Lung (tissue), 12 donors: ENCODE data around the gene UNC5C. TPM values are rescaled to one million over a fixed set of nuclear protein-coding genes. Genes with fewer than 3 reads are reported as not detected.

Experiments
- ATAC-seq: fragments of 200-7000 bp; cut with Tn5 transposase; one replicate; pipeline ENCODE4 v1.9.1; 2020; ENCODE audit warnings: moderate number of reproducible peaks; ENCODE audit not compliant: insufficient read depth, low FRiP score
- DNase-seq, 3 donors: peaks; one replicate each; pipeline ENCODE4 v3.0.0-alpha.2; 2013 to 2017
- H3K27ac ChIP-seq, 2 donors: one replicate each; pipeline ENCODE4 v1.5.1; 2013; ENCODE audit warnings: mild to moderate bottlenecking in 2 of 2, moderate library complexity in 2 of 2, control low read depth in 1 of 2, inconsistent platforms in 1 of 2, low read depth in 1 of 2, low read length in 1 of 2
- H3K27me3 ChIP-seq, 3 donors: one replicate each; pipeline ENCODE4 v1.5.1; 2013; ENCODE audit warnings: low read length in 2 of 3; ENCODE audit not compliant: control insufficient read depth in 3 of 3, insufficient read depth in 3 of 3
- H3K36me3 ChIP-seq, 4 donors: one replicate each; pipeline ENCODE4 v1.5.1; 2013; ENCODE audit warnings: low read length in 4 of 4, mild to moderate bottlenecking in 1 of 4, moderate library complexity in 1 of 4; ENCODE audit not compliant: control insufficient read depth in 4 of 4, insufficient read depth in 4 of 4
- H3K4me1 ChIP-seq, 5 donors: one replicate each; pipeline ENCODE4 v1.5.1; 2013; ENCODE audit warnings: low read length in 5 of 5, mild to moderate bottlenecking in 2 of 5, moderate library complexity in 1 of 5; ENCODE audit not compliant: control insufficient read depth in 5 of 5, insufficient read depth in 5 of 5
- H3K4me3 ChIP-seq: one replicate; pipeline ENCODE4 v1.5.1; 2013; ENCODE audit warnings: mild to moderate bottlenecking, control low read depth, moderate library complexity
- H3K9ac ChIP-seq, 2 donors: one replicate each; pipeline ENCODE4 v1.5.1; 2013; ENCODE audit warnings: low read length in 2 of 2, control low read depth in 1 of 2; ENCODE audit not compliant: insufficient read depth in 1 of 2
- H3K9me3 ChIP-seq, 4 donors: one replicate each; pipeline ENCODE4 v1.5.1; 2013; ENCODE audit warnings: low read length in 3 of 4, mild to moderate bottlenecking in 1 of 4, moderate library complexity in 1 of 4; ENCODE audit not compliant: control insufficient read depth in 4 of 4, insufficient read depth in 3 of 4
- CTCF ChIP-seq: IDR thresholded peaks from 2 replicates; pipeline ENCODE4 v1.5.1; 2012; ENCODE audit warnings: mild to moderate bottlenecking; ENCODE audit errors: control extremely low read depth, extremely low read depth
- WGBS, 2 donors: extraction: QIAGEN DNeasy Blood & Tissue Kit; methylation state at CpG; one replicate each; pipeline ENCODE4 v1.1.7; 2013; 5-methylcytosine and 5-hydroxymethylcytosine counted together
- polyA plus RNA-seq, 2 donors: library from polyadenylated mRNA; stranded (reverse); fragments of 200-250 nt; gene quantifications; one replicate each; pipeline ENCODE4 v1.2.1, GENCODE V29; 2013
- total RNA-seq, 2 donors: library from RNA; depleted of rRNA in 1 of 2; stranded (reverse); fragments of >200 nt in 1 of 2; gene quantifications; one replicate each; pipeline ENCODE4 v1.2.1, GENCODE V29; 2014 to 2021
- donor health status: control.
- donor health status: control.
- donor health status: Bipolar disorder and iron deficiency.
- donor health status: healthy.
- donor health status: DM: yes; HTN: yes; CAD: no.

UNC5C gene
- total and polyA plus RNA-seq, 4 donors: 0.55 to 27.9 (median 3.8) TPM

- no peak for TF ChIP-seq CTCF
- Histone ChIP-seq H3K36me3 (peaks cover 0 to 9% (median 0%) of the 10 kb centered on the region in 4 donors), H3K4me1 (peaks cover 0 to 4% (median 0%) of the 10 kb centered on the region in 5 donors), H3K4me3 (no peak overlapping the region), H3K9me3 (no peaks in the 10 kb centered on the region), H3K27ac (no peak overlapping the region), H3K9ac (no peak overlapping the region), H3K27me3 (no peaks in the 10 kb centered on the region)
- no peak for ATAC-seq
- WGBS, 2 donors: 85 to 95% methylated on average over 4 of the region's 4 CpGs
- no peak for DNase-seq
These were observed 166.8 kb downstream of the UNC5C start for GRCh38 chr4:95381843-95382580.

GRCh38 chr4:95379633-95380032 lies 169.1 kb downstream of the UNC5C start:
- no peaks in the 10 kb centered on the region for H3K27me3 ChIP-seq
- TF ChIP-seq CTCF: no peak
- no peak overlapping the region for H3K27ac ChIP-seq
- ATAC-seq (no peak), DNase-seq (no peak)
- no peaks in the 10 kb centered on the region for H3K9me3 ChIP-seq
- 93% methylated on average over 13 of the region's 13 CpGs for WGBS, 2 donors
- no peak overlapping the region for H3K4me3 ChIP-seq
- peaks cover 0 to 9% (median 0%) of the 10 kb centered on the region in 4 donors for H3K36me3 ChIP-seq
- peaks cover 0 to 4% (median 0%) of the 10 kb centered on the region in 5 donors for H3K4me1 ChIP-seq
- no peak overlapping the region for H3K9ac ChIP-seq

- no peaks in the 10 kb centered on the region for H3K4me1 ChIP-seq
- no peak overlapping the region for H3K9ac ChIP-seq
- H3K36me3 ChIP-seq: peaks cover 0 to 9% (median 0%) of the 10 kb centered on the region in 4 donors
- H3K4me3 ChIP-seq: no peak overlapping the region
- WGBS, 2 donors: 92 to 96% methylated on average over 4 of the region's 4 CpGs
- no peak for ATAC-seq
- no peak for TF ChIP-seq CTCF
- no peak for DNase-seq
- no peaks in the 10 kb centered on the region for H3K27me3 ChIP-seq
- H3K9me3 ChIP-seq: peaks cover 0 to 3% (median 0%) of the 10 kb centered on the region in 4 donors
- no peak overlapping the region for H3K27ac ChIP-seq
These were observed 171.3 kb downstream of the UNC5C start for GRCh38 chr4:95377366-95377900.
